ENCODE data around the gene ARMH3. TPM values are rescaled to one million over a fixed set of nuclear protein-coding genes. Genes with fewer than 3 reads are reported as not detected.

ARMH3 gene
- total and polyA plus RNA-seq, 8 donors, result 3.5 to 29.0 (median 17.2) TPM

DNA sequence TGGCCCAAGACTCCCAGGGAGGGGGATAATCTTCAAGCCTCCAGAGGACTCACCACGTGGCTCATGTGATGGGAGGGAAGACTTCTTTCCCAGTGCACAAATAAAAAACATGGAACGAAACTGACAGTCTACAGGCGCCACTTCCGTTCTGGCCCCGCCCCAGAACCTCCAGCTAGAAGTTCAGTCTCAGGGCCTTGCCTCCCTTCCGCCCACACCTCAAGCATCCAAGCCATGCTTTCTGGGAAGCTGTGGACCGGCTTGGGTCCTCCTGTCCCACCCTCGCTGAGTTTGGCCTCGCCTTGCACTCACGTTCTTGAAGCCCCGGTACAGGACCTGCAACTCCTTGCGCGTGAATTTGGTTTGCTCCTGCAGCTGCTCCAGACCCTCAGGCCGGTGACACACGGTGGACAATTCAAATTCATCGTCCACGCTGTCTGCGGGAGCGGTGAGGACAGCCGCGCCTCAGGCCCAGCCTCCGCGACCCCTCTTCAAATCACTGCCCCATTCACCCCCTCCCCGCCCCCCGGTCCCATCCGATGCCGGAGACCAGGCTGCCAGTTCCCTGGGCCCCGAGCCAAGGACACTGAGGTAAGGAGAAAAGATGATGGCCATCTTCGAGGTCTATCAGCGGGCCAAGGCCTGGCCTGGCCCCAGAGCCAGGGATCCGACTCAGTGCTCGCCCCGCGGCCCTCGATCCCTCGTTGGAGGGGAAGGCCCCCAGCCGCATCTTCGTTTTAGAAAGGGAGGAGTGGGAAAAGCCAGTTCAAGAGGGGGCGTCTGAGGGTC lies 227.0 kb downstream of the ARMH3 start:
- TF ChIP-seq, protein P1, sequence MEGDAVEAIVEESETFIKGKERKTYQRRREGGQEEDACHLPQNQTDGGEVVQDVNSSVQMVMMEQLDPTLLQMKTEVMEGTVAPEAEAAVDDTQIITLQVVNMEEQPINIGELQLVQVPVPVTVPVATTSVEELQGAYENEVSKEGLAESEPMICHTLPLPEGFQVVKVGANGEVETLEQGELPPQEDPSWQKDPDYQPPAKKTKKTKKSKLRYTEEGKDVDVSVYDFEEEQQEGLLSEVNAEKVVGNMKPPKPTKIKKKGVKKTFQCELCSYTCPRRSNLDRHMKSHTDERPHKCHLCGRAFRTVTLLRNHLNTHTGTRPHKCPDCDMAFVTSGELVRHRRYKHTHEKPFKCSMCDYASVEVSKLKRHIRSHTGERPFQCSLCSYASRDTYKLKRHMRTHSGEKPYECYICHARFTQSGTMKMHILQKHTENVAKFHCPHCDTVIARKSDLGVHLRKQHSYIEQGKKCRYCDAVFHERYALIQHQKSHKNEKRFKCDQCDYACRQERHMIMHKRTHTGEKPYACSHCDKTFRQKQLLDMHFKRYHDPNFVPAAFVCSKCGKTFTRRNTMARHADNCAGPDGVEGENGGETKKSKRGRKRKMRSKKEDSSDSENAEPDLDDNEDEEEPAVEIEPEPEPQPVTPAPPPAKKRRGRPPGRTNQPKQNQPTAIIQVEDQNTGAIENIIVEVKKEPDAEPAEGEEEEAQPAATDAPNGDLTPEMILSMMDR (IDR thresholded peaks at IDR 0.05), result no peak
- TF ChIP-seq POLR2AphosphoS5 (IDR thresholded peaks at IDR 0.05), result no peak
- Histone ChIP-seq H3K27me3 (no peaks in the 10 kb centered on the region), H3K4me1 (peaks cover 17 to 36% (median 25%) of the 10 kb centered on the region in 4 donors), H3K36me3 (peaks cover 0 to 12% (median 8%) of the 10 kb centered on the region in 4 donors), H3K27ac (peak overlapping the region in 2 of 5 donors; percentile 48 to 81), H3K4me3 (peak overlapping the region; percentile 50 to 68 (median 56)), H3K9me3 (no peaks in the 10 kb centered on the region)
- 53 to 65% (median 62%) methylated on average over 36 to 39 of the region's 39 CpGs for WGBS, 5 donors
- peak in 1 of 2 donors; percentile 53 for DNase-seq
- intact Hi-C loops (cut with DNase I; ENCODE audit: low total_unique reads), result no loop called here

DNA sequence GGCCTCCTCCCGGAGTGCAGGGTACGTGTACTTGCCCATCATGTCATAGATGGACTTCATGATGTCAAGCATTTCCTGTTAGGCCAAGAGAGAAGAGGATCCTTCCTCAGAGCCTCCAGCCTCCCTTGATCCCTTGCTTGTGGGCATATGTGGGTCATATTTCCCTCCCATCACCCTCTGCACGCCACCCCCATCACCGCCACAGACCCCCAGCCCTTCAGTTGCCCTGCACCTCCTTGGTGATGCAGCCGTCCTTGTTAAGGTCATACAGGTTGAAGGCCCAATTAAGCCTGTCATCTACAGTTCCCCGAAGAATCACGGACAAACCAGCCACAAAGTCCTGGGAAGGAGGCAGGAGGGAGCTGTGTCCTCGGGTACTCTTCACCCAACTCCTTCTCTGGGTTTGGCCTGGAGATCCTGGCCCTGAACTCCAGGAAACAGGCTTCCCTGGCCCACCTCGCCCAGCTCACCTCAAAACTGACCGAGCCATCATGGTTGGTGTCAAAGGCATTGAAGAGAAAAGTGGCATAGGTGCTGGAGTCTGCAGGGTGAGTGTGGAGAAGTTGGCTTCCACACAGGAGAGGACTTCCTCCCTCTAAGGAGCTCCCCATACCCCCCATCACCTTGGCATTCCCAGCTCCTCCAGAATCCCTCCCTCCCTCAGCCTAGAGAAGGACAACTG lies 227.9 kb downstream of the ARMH3 start:
- DNase-seq, result peak in 1 of 2 donors; percentile 2
- TF ChIP-seq EP300 (IDR thresholded peaks at IDR 0.05) (no peak), POLR2AphosphoS5 (IDR thresholded peaks at IDR 0.05) (no peak)
- TF ChIP-seq, protein P1 (IDR thresholded peaks at IDR 0.05), result no peak
- no peaks in the 10 kb centered on the region for H3K9me3 ChIP-seq
- H3K4me1 ChIP-seq, result peaks cover 17 to 36% (median 25%) of the 10 kb centered on the region in 4 donors
- 89 to 96% (median 94%) methylated on average over 9 to 10 of the region's 10 CpGs for WGBS, 5 donors
- intact Hi-C loops (cut with DNase I; ENCODE audit: low total_unique reads), result no loop called here
- no peaks in the 10 kb centered on the region for H3K27me3 ChIP-seq
- H3K27ac ChIP-seq, result no peak overlapping the region
- peaks cover 0 to 12% (median 8%) of the 10 kb centered on the region in 4 donors for H3K36me3 ChIP-seq
- no peak overlapping the region for H3K4me3 ChIP-seq

DNA sequence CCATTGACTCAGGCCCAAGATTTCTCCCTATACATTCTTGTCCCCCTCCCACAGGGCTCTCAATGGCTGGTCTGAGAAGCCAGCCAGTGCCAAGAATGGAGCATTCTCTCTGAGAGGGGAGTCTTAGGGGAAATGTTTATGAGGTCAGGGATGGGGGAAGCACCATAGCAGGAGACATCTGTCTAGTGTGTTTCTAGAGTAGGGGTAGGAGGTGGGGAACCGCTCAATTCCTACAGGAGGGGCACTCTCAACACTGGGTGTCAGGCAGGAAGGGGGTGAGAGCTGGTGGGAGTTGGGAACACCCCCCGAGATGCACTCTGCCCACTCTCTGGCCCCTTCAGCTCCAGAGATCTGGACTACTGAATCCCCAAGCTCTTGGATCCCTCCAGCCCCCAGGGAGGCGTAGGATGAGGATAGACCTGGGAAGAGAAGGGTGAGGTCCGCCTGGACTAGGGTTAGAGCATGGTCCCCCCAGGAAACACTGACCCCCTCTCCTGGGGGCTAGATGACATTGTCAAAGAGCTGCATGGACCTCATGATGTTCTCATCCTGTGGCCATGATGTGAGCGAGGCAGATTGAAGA lies 229.0 kb downstream of the ARMH3 start:
- intact Hi-C loops (cut with DNase I; ENCODE audit: low total_unique reads), result no loop called here
- Histone ChIP-seq H3K4me3 (no peak overlapping the region), H3K27me3 (no peaks in the 10 kb centered on the region), H3K4me1 (peaks cover 17 to 36% (median 23%) of the 10 kb centered on the region in 4 donors), H3K36me3 (peaks cover 0 to 12% (median 8%) of the 10 kb centered on the region in 4 donors), H3K27ac (no peak overlapping the region), H3K9me3 (no peaks in the 10 kb centered on the region)
- 90 to 97% (median 95%) methylated on average over 4 to 5 of the region's 5 CpGs for WGBS, 5 donors
- no peak for DNase-seq
- TF ChIP-seq EP300 (IDR thresholded peaks at IDR 0.05), result no peak
- TF ChIP-seq, protein P1 (IDR thresholded peaks at IDR 0.05), result no peak
- TF ChIP-seq POLR2AphosphoS5 (IDR thresholded peaks at IDR 0.05), result no peak
- no peak for TF ChIP-seq POLR2A (IDR thresholded peaks at IDR 0.05)

DNA sequence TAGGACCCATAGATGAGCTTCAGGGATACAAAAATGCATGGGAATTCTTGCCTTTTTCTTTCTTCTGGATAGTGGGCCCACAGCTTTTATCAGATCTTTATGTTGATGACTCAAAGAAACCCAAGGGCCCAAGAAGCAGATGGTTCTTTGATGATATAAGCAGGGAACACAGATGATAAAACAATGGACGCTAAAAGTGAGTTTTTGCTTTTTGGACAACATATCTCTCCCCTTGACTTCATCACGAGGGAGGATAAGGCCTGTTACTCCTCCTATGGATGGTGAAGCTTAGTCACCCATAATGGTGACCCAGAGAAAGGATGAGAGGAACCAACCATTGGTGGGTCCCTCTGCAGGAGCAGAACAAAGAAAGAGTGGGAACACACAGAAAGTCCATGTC lies 231.2 kb downstream of the ARMH3 start:
- Histone ChIP-seq H3K4me3 (no peak overlapping the region), H3K9me3 (no peaks in the 10 kb centered on the region), H3K36me3 (peaks cover 0 to 12% (median 8%) of the 10 kb centered on the region in 4 donors), H3K27ac (no peak overlapping the region), H3K27me3 (no peaks in the 10 kb centered on the region), H3K4me1 (peaks cover under 1 to 19% (median 6%) of the 10 kb centered on the region in 4 donors)
- intact Hi-C loops (cut with DNase I; ENCODE audit: low total_unique reads), result no loop called here
- 65 to 93% (median 91%) methylated on average over 2 of the region's 2 CpGs for WGBS, 5 donors
- no peak for TF ChIP-seq EP300 (IDR thresholded peaks at IDR 0.05)
- TF ChIP-seq, protein P1 (IDR thresholded peaks at IDR 0.05), result no peak
- no peak for TF ChIP-seq POLR2A (IDR thresholded peaks at IDR 0.05)
- no peak for DNase-seq

Data from stomach (tissue), 9 donors.